ENCODE data around the gene CCDC6. TPM values are rescaled to one million over a fixed set of nuclear protein-coding genes. Genes with fewer than 3 reads are reported as not detected.

The CCDC6 gene
- polyA plus RNA-seq, 1 donor (not counting 4 experiments of a cell fraction or from before 2014, with no cell fraction given) = 46.5 TPM

DNA sequence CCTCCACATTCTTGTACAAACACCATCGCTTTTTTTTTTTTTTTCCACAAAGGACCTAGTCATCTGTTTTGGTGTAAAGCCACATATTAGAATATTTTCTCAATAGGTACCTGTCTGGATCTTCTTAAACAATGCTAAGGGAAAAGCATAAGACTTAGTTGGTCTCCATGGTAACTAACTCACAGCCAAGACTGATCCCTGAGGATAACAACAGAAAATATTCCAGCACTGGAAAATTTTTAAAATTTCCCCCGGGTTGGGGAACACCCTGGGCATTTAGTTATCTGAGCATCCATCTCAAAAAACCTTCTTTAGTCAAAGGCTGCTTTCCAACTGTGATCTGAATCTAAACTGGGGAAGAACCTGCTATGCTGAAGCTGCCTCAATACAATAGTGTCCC, 43.7 kb upstream of the CCDC6 start:
- no peak overlapping the region for H3K27ac ChIP-seq (ENCODE audit: control insufficient read depth, insufficient read depth, low read length)
- no peaks in the 10 kb centered on the region for H3K36me3 ChIP-seq (ENCODE audit: control insufficient read depth in 2 of 2, extremely low read depth in 1 of 2, insufficient read depth in 2 of 2, low read length in 2 of 2)
- TF ChIP-seq, protein P1, sequence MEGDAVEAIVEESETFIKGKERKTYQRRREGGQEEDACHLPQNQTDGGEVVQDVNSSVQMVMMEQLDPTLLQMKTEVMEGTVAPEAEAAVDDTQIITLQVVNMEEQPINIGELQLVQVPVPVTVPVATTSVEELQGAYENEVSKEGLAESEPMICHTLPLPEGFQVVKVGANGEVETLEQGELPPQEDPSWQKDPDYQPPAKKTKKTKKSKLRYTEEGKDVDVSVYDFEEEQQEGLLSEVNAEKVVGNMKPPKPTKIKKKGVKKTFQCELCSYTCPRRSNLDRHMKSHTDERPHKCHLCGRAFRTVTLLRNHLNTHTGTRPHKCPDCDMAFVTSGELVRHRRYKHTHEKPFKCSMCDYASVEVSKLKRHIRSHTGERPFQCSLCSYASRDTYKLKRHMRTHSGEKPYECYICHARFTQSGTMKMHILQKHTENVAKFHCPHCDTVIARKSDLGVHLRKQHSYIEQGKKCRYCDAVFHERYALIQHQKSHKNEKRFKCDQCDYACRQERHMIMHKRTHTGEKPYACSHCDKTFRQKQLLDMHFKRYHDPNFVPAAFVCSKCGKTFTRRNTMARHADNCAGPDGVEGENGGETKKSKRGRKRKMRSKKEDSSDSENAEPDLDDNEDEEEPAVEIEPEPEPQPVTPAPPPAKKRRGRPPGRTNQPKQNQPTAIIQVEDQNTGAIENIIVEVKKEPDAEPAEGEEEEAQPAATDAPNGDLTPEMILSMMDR (optimal IDR thresholded peaks at IDR 0.05 in 1 of 3, IDR thresholded peaks at IDR 0.05 in 1 of 3, conservative IDR thresholded peaks at IDR 0.05 in 1 of 3; ENCODE audit: extremely low read depth in 1 of 3, insufficient read depth in 2 of 3, low read length in 3 of 3) = no peak
- no peak for TF ChIP-seq EZH2 (IDR thresholded peaks at IDR 0.05; ENCODE audit: low read length)
- dilution Hi-C loops (cut with MboI; ENCODE audit: extremely low pct_ligation_motif_present, low sequenced_read_pairs) = no loop called here
- DNase-seq (ENCODE audit: low read depth, low spot score) (no peak), FAIRE-seq (no peak)
- H3K4me3 ChIP-seq (ENCODE audit: control insufficient read depth in 2 of 3, extremely low read depth in 1 of 3, insufficient read depth in 2 of 3, low read depth in 1 of 3, low read length in 3 of 3) = no peak overlapping the region
- H2AFZ ChIP-seq (ENCODE audit: control insufficient read depth, low read length) = no peak overlapping the region
- no peak overlapping the region for H3K9ac ChIP-seq (ENCODE audit: control insufficient read depth, extremely low read depth, insufficient read depth, low read length)
- no peaks in the 10 kb centered on the region for H3K4me1 ChIP-seq (ENCODE audit: control insufficient read depth, extremely low read depth, insufficient read depth, low read length)
- H3K9me1 ChIP-seq (ENCODE audit: control insufficient read depth, extremely low read depth, insufficient read depth, low read length) = no peaks in the 10 kb centered on the region
- no peak overlapping the region for H3K4me2 ChIP-seq (ENCODE audit: control insufficient read depth, extremely low read depth, insufficient read depth, low read depth, low read length)
- H4K20me1 ChIP-seq (ENCODE audit: control insufficient read depth, extremely low read depth, insufficient read depth, low read length) = no peaks in the 10 kb centered on the region
- no peaks in the 10 kb centered on the region for H3K27me3 ChIP-seq (ENCODE audit: control insufficient read depth, extremely low read depth, insufficient read depth, low read length)
- no peaks in the 10 kb centered on the region for H3K9me3 ChIP-seq (ENCODE audit: control insufficient read depth, low read depth, low read length)
- no peaks in the 10 kb centered on the region for H3K79me2 ChIP-seq (ENCODE audit: control insufficient read depth, insufficient read depth, low read length)

DNA sequence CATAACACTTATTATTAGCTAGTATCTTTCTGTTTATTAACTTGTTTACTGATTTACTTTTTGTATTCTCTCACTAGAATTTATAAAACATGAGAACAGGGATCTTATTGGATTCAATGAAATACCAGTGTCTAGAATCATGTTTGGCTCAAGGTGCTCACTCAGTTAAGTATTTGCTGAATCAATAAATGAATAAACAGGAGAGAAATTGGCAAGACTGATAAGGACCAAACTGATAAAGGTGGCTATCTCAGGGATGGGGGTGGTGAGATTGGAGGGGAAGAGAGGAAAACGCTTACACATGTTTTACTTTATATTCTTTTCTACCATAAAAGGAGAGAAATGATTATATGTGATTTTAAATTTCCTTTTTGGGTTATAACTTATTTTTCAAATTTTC, 43.3 kb upstream of the CCDC6 start:
- Histone ChIP-seq H3K9me3 (ENCODE audit: control insufficient read depth, low read depth, low read length) (no peaks in the 10 kb centered on the region), H3K9me1 (ENCODE audit: control insufficient read depth, extremely low read depth, insufficient read depth, low read length) (no peaks in the 10 kb centered on the region), H3K4me2 (ENCODE audit: control insufficient read depth, extremely low read depth, insufficient read depth, low read depth, low read length) (no peak overlapping the region), H3K9ac (ENCODE audit: control insufficient read depth, extremely low read depth, insufficient read depth, low read length) (no peak overlapping the region), H3K36me3 (ENCODE audit: control insufficient read depth in 2 of 2, extremely low read depth in 1 of 2, insufficient read depth in 2 of 2, low read length in 2 of 2) (no peaks in the 10 kb centered on the region), H3K4me1 (ENCODE audit: control insufficient read depth, extremely low read depth, insufficient read depth, low read length) (no peaks in the 10 kb centered on the region), H3K27ac (ENCODE audit: control insufficient read depth, insufficient read depth, low read length) (no peak overlapping the region), H4K20me1 (ENCODE audit: control insufficient read depth, extremely low read depth, insufficient read depth, low read length) (no peaks in the 10 kb centered on the region), H3K79me2 (ENCODE audit: control insufficient read depth, insufficient read depth, low read length) (no peaks in the 10 kb centered on the region), H3K27me3 (ENCODE audit: control insufficient read depth, extremely low read depth, insufficient read depth, low read length) (no peaks in the 10 kb centered on the region), H2AFZ (ENCODE audit: control insufficient read depth, low read length) (no peak overlapping the region), H3K4me3 (ENCODE audit: control insufficient read depth in 2 of 3, extremely low read depth in 1 of 3, insufficient read depth in 2 of 3, low read depth in 1 of 3, low read length in 3 of 3) (no peak overlapping the region)
- dilution Hi-C loops (cut with MboI; ENCODE audit: extremely low pct_ligation_motif_present, low sequenced_read_pairs) = no loop called here
- DNase-seq (ENCODE audit: low read depth, low spot score) = no peak
- TF ChIP-seq EZH2 (IDR thresholded peaks at IDR 0.05; ENCODE audit: low read length) = no peak
- TF ChIP-seq, protein P1 (optimal IDR thresholded peaks at IDR 0.05 in 1 of 3, IDR thresholded peaks at IDR 0.05 in 1 of 3, conservative IDR thresholded peaks at IDR 0.05 in 1 of 3; ENCODE audit: extremely low read depth in 1 of 3, insufficient read depth in 2 of 3, low read length in 3 of 3) = no peak
- no peak for FAIRE-seq

All from keratinocyte (primary cell).